ENCODE data around the gene CSRP2.

- TF ChIP-seq POLR2AphosphoS5 (IDR thresholded peaks at IDR 0.05) (no peak), CTCF (IDR thresholded peaks at IDR 0.05; ENCODE audit: poor library complexity, severe bottlenecking) (no peak), EZH2 (IDR thresholded peaks at IDR 0.05; ENCODE audit: borderline replicate concordance, insufficient read depth, low read length, poor library complexity, severe bottlenecking) (no peak), RAD21 (conservative IDR thresholded peaks at IDR 0.05) (no peak), EP300 (conservative IDR thresholded peaks at IDR 0.05; ENCODE audit: poor library complexity, severe bottlenecking) (no peak), SMC3 (conservative IDR thresholded peaks at IDR 0.05; ENCODE audit: poor library complexity) (no peak)
These were observed 30.7 kb downstream of the CSRP2 start for GRCh38 chr12:76848132-76848531.
